Neural cell (in vitro differentiated cells): ENCODE measurements around the gene POU3F3. TPM values are rescaled to one million over a fixed set of nuclear protein-coding genes. Genes with fewer than 3 reads are reported as not detected.

ENCODE experiments used
- H2AFZ ChIP-seq: fragments of 200-600, 300-800 bp; sonication (generic), shearing (Covaris generic); 2 replicates; pipeline ENCODE4 v1.6.0; 2014; ENCODE audit warnings: low read depth, mild to moderate bottlenecking, antibody characterized with exemption, low read length, moderate library complexity
- H3F3A ChIP-seq: fragments of 200-600 bp; shearing (Covaris generic); 2 replicates; pipeline ENCODE4 v1.6.1; 2016; ENCODE audit warnings: mild to moderate bottlenecking, moderate library complexity, mixed read lengths, antibody characterized with exemption, low read length; ENCODE audit not compliant: insufficient read depth, poor library complexity, severe bottlenecking
- H3K27ac ChIP-seq: fragments of 200-600, 300-800 bp; sonication (generic), shearing (Covaris generic); 2 replicates; pipeline ENCODE4 v1.5.1; 2014; ENCODE audit warnings: mild to moderate bottlenecking, low read length, moderate library complexity
- H3K27me3 ChIP-seq: fragments of 300-800, 200-600 bp; sonication (generic), shearing (Covaris generic); 2 replicates; pipeline ENCODE4 v1.6.0; 2014; ENCODE audit warnings: mild to moderate bottlenecking, low read depth, low read length, moderate library complexity; ENCODE audit not compliant: insufficient read depth
- H3K36me3 ChIP-seq: fragments of 300-800, 200-600 bp; sonication (generic), shearing (Covaris generic); 2 replicates; pipeline ENCODE4 v1.5.1; 2014; ENCODE audit warnings: mild to moderate bottlenecking, antibody characterized with exemption, low read length, moderate library complexity; ENCODE audit not compliant: insufficient read depth
- H3K4me2 ChIP-seq: fragments of 300-800, 200-600 bp; sonication (generic), shearing (Covaris generic); 2 replicates; pipeline ENCODE4 v1.6.0; 2014; ENCODE audit warnings: mild to moderate bottlenecking, low read length
- H3K4me3 ChIP-seq: fragments of 300-800, 200-600 bp; sonication (generic), shearing (Covaris generic); 2 replicates; pipeline ENCODE4 v1.5.1; 2014; ENCODE audit warnings: mild to moderate bottlenecking, low read length, moderate library complexity
- H3K79me2 ChIP-seq: fragments of 200-600 bp; shearing (Covaris generic); replicated peaks from 2 replicates; pipeline ENCODE4 v1.6.0; 2014; ENCODE audit warnings: mild to moderate bottlenecking, low read length, moderate library complexity; ENCODE audit not compliant: insufficient read depth
- H3K9ac ChIP-seq: fragments of 300-800, 200-600 bp; sonication (generic), shearing (Covaris generic); 2 replicates; pipeline ENCODE4 v1.6.1; 2016; ENCODE audit warnings: mild to moderate bottlenecking, low read length, mixed read lengths
- H3K9me2 ChIP-seq: fragments of 200-600 bp; shearing (Covaris generic); 2 replicates; pipeline ENCODE4 v1.6.1; 2016; ENCODE audit warnings: mild to moderate bottlenecking, low read length, mixed read lengths; ENCODE audit not compliant: insufficient read depth
- H3K9me3 ChIP-seq: fragments of 200-600, 300-800 bp; sonication (generic), shearing (Covaris generic); 2 replicates; pipeline ENCODE4 v1.6.1; 2016; ENCODE audit warnings: mild to moderate bottlenecking, mixed run types, low read length, moderate library complexity, mixed read lengths
- H4K20me1 ChIP-seq: fragments of 200-600 bp; shearing (Covaris generic); 2 replicates; pipeline ENCODE4 v1.6.1; 2016; ENCODE audit warnings: mild to moderate bottlenecking, mixed run types; ENCODE audit not compliant: insufficient read depth
- CTCF ChIP-seq: fragments of 450-650 bp; IDR thresholded peaks from 2 replicates; pipeline ENCODE4 v1.5.1; 2014; ENCODE audit warnings: antibody characterized with exemption, mild to moderate bottlenecking, moderate library complexity; ENCODE audit not compliant: poor library complexity, severe bottlenecking
- EP300 ChIP-seq: fragments of 450-650 bp; conservative IDR thresholded peaks from 2 replicates; pipeline ENCODE4 v1.6.1; 2014; ENCODE audit warnings: antibody characterized with exemption, mild to moderate bottlenecking, moderate library complexity; ENCODE audit not compliant: poor library complexity, severe bottlenecking
- EZH2 ChIP-seq: fragments of 200-600, 300-800 bp; shearing (Covaris generic), sonication (generic); IDR thresholded peaks from 2 replicates; pipeline ENCODE4 v1.6.1; 2014; ENCODE audit warnings: antibody characterized with exemption, low read length, borderline replicate concordance, mild to moderate bottlenecking; ENCODE audit not compliant: insufficient read depth, poor library complexity, severe bottlenecking
- MXI1 ChIP-seq: fragments of 450-650 bp; conservative IDR thresholded peaks from 2 replicates; pipeline ENCODE4 v1.6.1; 2014; ENCODE audit warnings: antibody characterized with exemption, mild to moderate bottlenecking; ENCODE audit not compliant: poor library complexity, severe bottlenecking
- POLR2AphosphoS5 ChIP-seq: IDR thresholded peaks from 2 replicates; pipeline ENCODE4 v1.6.1; 2012
- RAD21 ChIP-seq: fragments of 450-650 bp; conservative IDR thresholded peaks from 2 replicates; pipeline ENCODE4 v1.6.1; 2014; ENCODE audit warnings: antibody characterized with exemption, mild to moderate bottlenecking, moderate library complexity
- REST ChIP-seq: IDR thresholded peaks from 2 replicates; pipeline ENCODE4 v1.6.1; 2012; ENCODE audit warnings: borderline replicate concordance
- SMC3 ChIP-seq: fragments of 450-650 bp; conservative IDR thresholded peaks from 2 replicates; pipeline ENCODE4 v1.6.1; 2014; ENCODE audit warnings: antibody characterized with exemption, mild to moderate bottlenecking, moderate library complexity; ENCODE audit not compliant: poor library complexity
- TAF1 ChIP-seq: IDR thresholded peaks from 2 replicates; pipeline ENCODE4 v1.6.1; 2012; ENCODE audit warnings: low read depth
- polyA plus RNA-seq: library from polyadenylated mRNA; depleted of rRNA; stranded (reverse); fragments of >200 nt; gene quantifications from 2 replicates; pipeline ENCODE4 v1.2.3, GENCODE V29; 2014
- small RNA-seq, 3 experiments: library from RNA; depleted of rRNA; stranded (forward); fragments of <200 nt; gene quantifications; one replicate each; pipeline ENCODE3, GENCODE V24; 2012

Gene POU3F3
- polyA plus RNA-seq, 1 donor from 2014 or later: 69.3 TPM

GRCh38 chr2:104901037-104901881 is 47.3 kb downstream of the POU3F3 start:
- TF ChIP-seq EP300: peak; percentile 23
- TF ChIP-seq RAD21: no peak
- TF ChIP-seq MXI1: no peak
- peak overlapping the region; percentile 7 for H3K27ac ChIP-seq

GRCh38 chr2:104902317-104902716 is 48.4 kb downstream of the POU3F3 start:
- H3K9me3 ChIP-seq: no peaks in the 10 kb centered on the region
- no peak overlapping the region for H3K4me3 ChIP-seq
- H3K4me2 ChIP-seq: peak overlapping the region; percentile 12
- no peaks in the 10 kb centered on the region for H3K9me2 ChIP-seq
- no peaks in the 10 kb centered on the region for H3K36me3 ChIP-seq
- no peaks in the 10 kb centered on the region for H3K27me3 ChIP-seq
- H3F3A ChIP-seq: no peaks in the 10 kb centered on the region
- TF ChIP-seq MXI1: no peak
- no peak for TF ChIP-seq TAF1
- no peak for TF ChIP-seq EZH2
- no peak for TF ChIP-seq POLR2AphosphoS5
- TF ChIP-seq EP300: no peak
- TF ChIP-seq REST: no peak
- no peak for TF ChIP-seq CTCF
- TF ChIP-seq RAD21: no peak
- TF ChIP-seq SMC3: no peak
- H3K9ac ChIP-seq: no peak overlapping the region
- no peak overlapping the region for H2AFZ ChIP-seq
- H3K79me2 ChIP-seq: no peaks in the 10 kb centered on the region
- H3K27ac ChIP-seq: peak overlapping the region; percentile 60
- H4K20me1 ChIP-seq: no peaks in the 10 kb centered on the region

More at GRCh38 chr2:104901037-104901881, 47.3 kb downstream of the POU3F3 start:
- Histone ChIP-seq H2AFZ (no peak overlapping the region), H3F3A (no peaks in the 10 kb centered on the region), H3K9ac (no peak overlapping the region), H3K4me2 (no peak overlapping the region), H3K4me3 (no peak overlapping the region), H4K20me1 (no peaks in the 10 kb centered on the region), H3K9me2 (no peaks in the 10 kb centered on the region), H3K27me3 (no peaks in the 10 kb centered on the region), H3K36me3 (no peaks in the 10 kb centered on the region), H3K79me2 (no peaks in the 10 kb centered on the region), H3K9me3 (no peaks in the 10 kb centered on the region)

Small RNA genes lying within 50 kb of the gene (small RNA-seq; reads per million reads assigned to genes)
- gene AC018730.1: 0 reads per million in 3 experiments

Other genes with a start within 250 kb of the POU3F3 start
- gene MRPS9, start 184.0 kb downstream of the POU3F3 start, polyA plus RNA-seq: 42.8 and 43.5 TPM in 2 replicates